Right atrium auricular region (tissue), 2 donors: ENCODE data around the gene TSHR. TPM values are rescaled to one million over a fixed set of nuclear protein-coding genes. Genes with fewer than 3 reads are reported as not detected.

Experiments used
- DNase-seq: peaks from one replicate; pipeline ENCODE4 v3.0.0-alpha.2; 2019; ENCODE audit warnings: low spot score
- H3K27ac ChIP-seq, 2 donors: fragments of 200-600 bp; sonication (generic); 1 replicate in 1 of 2; 2 replicates in 1 of 2; pipeline ENCODE4 v1.5.1; 2016 to 2019
- H3K27me3 ChIP-seq, 2 donors: fragments of 200-600 bp; sonication (generic); one replicate each; pipeline versions ENCODE4 v1.5.1 to v1.6.0; 2017 to 2019
- H3K36me3 ChIP-seq: fragments of 200-600 bp; sonication (generic); one replicate; pipeline ENCODE4 v1.5.1; 2016
- H3K4me1 ChIP-seq, 2 donors: fragments of 200-600 bp; sonication (generic); one replicate each; pipeline versions ENCODE4 v1.5.1 to v1.6.0; 2017 to 2019
- H3K4me3 ChIP-seq, 2 donors: fragments of 200-600 bp; sonication (generic); 1 replicate in 1 of 2; 2 replicates in 1 of 2; pipeline ENCODE4 v1.5.1; 2017 to 2019; ENCODE audit warnings: mild to moderate bottlenecking in 1 of 2, moderate library complexity in 1 of 2
- H3K9me3 ChIP-seq, 2 donors: fragments of 200-600 bp; sonication (generic); one replicate each; pipeline ENCODE4 v1.5.1; 2019
- total RNA-seq, 2 donors: library from RNA; depleted of rRNA; stranded (reverse); fragments of >200 nt; gene quantifications; one replicate each; pipeline ENCODE4 v1.1.0, GENCODE V29; 2016
- TF ChIP-seq, protein P1 (sequence below), 2 donors: fragments of 200-600 bp; sonication (generic); IDR thresholded peaks; one replicate each; pipeline ENCODE4 v1.5.1; 2019; ENCODE audit warnings: antibody characterized with exemption in 2 of 2

Gene TSHR
- total RNA-seq, 2 donors from 2014 or later = not detected

DNA sequence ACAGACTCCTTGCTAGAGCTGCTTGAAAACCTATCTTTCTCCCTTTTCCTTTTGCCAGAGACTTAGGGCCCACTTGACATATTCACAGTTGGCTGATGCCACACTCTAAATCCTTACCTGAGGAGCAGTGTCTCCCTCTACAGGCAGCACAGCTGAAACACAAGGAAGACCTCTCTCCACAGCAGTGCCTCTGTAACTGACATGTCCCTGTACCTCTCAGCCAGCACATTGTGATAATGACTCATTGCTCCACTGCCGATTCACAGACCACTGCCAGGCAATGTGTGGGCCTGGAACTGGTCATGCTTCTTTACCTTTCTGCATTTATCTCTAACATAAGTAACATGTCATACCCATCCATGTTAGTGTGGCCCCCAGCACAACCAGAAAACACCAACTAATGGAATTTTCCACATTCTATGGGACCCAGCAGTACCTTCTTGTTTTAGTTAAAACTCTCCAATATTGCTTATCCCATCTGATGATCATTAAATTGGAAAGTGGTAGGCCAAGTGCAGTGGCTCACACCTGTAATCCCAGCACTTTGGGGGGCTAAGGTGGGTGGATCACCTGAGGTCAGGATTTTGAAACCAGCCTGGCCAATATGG is 208.8 kb downstream of the TSHR start:
- Histone ChIP-seq H3K9me3 (no peaks in the 10 kb centered on the region), H3K36me3 (no peaks in the 10 kb centered on the region), H3K4me1 (peaks cover 0 to 1% of the 10 kb centered on the region in 2 donors), H3K4me3 (no peak overlapping the region), H3K27me3 (no peaks in the 10 kb centered on the region), H3K27ac (no peak overlapping the region)
- TF ChIP-seq, protein P1, sequence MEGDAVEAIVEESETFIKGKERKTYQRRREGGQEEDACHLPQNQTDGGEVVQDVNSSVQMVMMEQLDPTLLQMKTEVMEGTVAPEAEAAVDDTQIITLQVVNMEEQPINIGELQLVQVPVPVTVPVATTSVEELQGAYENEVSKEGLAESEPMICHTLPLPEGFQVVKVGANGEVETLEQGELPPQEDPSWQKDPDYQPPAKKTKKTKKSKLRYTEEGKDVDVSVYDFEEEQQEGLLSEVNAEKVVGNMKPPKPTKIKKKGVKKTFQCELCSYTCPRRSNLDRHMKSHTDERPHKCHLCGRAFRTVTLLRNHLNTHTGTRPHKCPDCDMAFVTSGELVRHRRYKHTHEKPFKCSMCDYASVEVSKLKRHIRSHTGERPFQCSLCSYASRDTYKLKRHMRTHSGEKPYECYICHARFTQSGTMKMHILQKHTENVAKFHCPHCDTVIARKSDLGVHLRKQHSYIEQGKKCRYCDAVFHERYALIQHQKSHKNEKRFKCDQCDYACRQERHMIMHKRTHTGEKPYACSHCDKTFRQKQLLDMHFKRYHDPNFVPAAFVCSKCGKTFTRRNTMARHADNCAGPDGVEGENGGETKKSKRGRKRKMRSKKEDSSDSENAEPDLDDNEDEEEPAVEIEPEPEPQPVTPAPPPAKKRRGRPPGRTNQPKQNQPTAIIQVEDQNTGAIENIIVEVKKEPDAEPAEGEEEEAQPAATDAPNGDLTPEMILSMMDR (IDR thresholded peaks at IDR 0.05) = peak in 1 of 2 donors; percentile 59
- peak; percentile 62 for DNase-seq

DNA sequence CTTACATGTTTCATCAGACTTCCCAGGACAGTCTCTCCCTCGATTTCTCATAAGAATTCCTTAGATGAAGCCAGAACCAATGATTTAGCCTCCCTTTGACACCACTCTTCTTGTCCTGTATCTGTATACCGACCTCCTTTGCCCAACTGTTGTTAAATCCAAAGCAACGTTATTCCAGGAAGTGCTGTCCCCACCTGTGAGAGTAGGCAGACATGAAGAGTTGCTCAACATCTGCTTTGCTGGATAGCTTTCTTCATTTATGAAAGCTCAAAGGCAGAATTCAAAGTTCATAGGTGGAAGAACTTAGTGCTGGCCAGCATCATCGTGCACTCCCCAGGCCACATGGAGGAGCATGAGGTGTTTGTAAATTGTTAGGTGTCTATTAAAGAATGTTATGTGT is 209.8 kb downstream of the TSHR start:
- Histone ChIP-seq H3K4me1 (peaks cover 0 to 10% of the 10 kb centered on the region in 2 donors), H3K27ac (no peak overlapping the region), H3K9me3 (no peaks in the 10 kb centered on the region), H3K36me3 (no peaks in the 10 kb centered on the region), H3K27me3 (no peaks in the 10 kb centered on the region), H3K4me3 (no peak overlapping the region)
- no peak for DNase-seq
- TF ChIP-seq, protein P1 (IDR thresholded peaks at IDR 0.05) = no peak

DNA sequence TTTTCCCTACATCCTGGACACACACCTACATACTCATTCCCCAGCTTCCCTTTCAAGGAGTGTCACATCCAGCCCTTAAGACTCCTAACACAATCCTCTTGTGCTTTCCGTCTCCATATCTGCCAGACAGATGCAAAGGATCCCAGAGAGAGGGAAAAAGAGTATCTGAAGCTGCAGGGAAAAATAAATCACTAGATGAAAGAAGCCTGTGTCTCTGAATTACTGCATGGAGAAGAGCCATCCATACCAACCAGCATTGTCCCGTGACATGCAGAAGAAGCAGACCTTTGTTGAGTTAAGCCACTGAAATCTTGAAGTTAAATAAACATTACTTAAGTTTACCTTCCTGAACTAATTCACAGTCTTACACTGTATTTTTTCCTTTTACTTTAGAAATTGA is 210.7 kb downstream of the TSHR start:
- no peaks in the 10 kb centered on the region for H3K27me3 ChIP-seq
- no peak for DNase-seq
- peaks cover 0 to 13% of the 10 kb centered on the region in 2 donors for H3K4me1 ChIP-seq
- H3K4me3 ChIP-seq = no peak overlapping the region
- TF ChIP-seq, protein P1 (IDR thresholded peaks at IDR 0.05) = no peak
- no peak overlapping the region for H3K27ac ChIP-seq
- H3K9me3 ChIP-seq = no peaks in the 10 kb centered on the region
- no peaks in the 10 kb centered on the region for H3K36me3 ChIP-seq

DNA sequence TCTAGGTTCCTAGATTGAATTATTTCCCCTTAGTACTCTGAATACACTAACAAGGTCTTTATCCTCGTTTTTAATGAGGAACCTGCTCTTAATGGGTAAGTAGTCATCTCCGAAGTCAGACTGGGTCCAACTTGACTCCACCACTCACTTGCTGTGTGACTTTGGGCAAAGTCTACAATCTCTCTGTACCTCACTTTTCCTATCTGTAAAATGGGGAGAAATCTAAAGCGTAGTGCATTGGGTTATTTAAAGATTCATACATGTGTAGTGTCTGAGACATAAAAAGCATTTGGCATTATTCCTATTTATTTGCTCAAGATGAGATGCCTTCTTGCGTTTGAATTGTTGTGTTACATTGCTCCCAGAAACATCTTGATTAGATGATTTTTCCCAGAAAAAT is 213.8 kb downstream of the TSHR start:
- TF ChIP-seq, protein P1 (IDR thresholded peaks at IDR 0.05) = no peak
- Histone ChIP-seq H3K27ac (peak overlapping the region; percentile 90 to 92), H3K27me3 (no peaks in the 10 kb centered on the region), H3K4me1 (peaks cover 0 to 13% of the 10 kb centered on the region in 2 donors), H3K4me3 (peak overlapping the region; percentile 48 to 78), H3K36me3 (no peaks in the 10 kb centered on the region), H3K9me3 (no peaks in the 10 kb centered on the region)
- no peak for DNase-seq

DNA sequence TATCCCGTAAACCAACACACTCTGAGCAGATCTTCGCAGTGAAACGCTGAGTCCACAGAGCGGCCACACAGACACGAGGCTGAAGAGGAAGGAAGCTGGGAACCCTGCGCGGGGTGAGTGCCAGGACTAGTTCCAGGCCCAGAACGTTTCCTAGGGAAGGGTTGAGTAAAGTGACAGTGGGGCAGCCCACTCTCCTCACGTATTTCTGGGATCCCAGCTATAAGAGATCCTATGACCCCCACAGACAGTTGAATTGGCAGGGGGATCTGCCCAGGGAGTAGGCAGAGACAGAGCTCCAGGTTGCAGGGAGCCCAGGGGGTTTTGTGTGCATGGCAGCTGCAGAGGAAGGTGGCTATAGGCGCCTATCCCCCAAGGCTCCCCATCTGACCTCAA is 214.3 kb downstream of the TSHR start:
- H3K27ac ChIP-seq = peak overlapping the region; percentile 90 to 92
- H3K4me1 ChIP-seq = peaks cover 0 to 13% of the 10 kb centered on the region in 2 donors
- no peaks in the 10 kb centered on the region for H3K9me3 ChIP-seq
- H3K27me3 ChIP-seq = no peaks in the 10 kb centered on the region
- peak overlapping the region; percentile 48 to 78 for H3K4me3 ChIP-seq
- H3K36me3 ChIP-seq = no peaks in the 10 kb centered on the region
- DNase-seq = peak; percentile 81
- TF ChIP-seq, protein P1 (IDR thresholded peaks at IDR 0.05) = no peak
